H1 (cell line): ENCODE measurements around the gene ESRP2. TPM values are rescaled to one million over a fixed set of nuclear protein-coding genes. Genes with fewer than 3 reads are reported as not detected.

Experiments used
- ATF3 ChIP-seq: IDR thresholded peaks from 2 replicates; pipeline ENCODE4 v1.6.1; 2011; ENCODE audit warnings: low read depth, mild to moderate bottlenecking, low read length; ENCODE audit not compliant: insufficient read depth
- BACH1 ChIP-seq: IDR thresholded peaks from 2 replicates; pipeline ENCODE4 v1.6.1; 2012; ENCODE audit warnings: low read length, improper control_type of control experiment
- BRCA1 ChIP-seq: IDR thresholded peaks from 2 replicates; pipeline ENCODE4 v1.6.1; 2012; ENCODE audit warnings: low read depth, low read length, improper control_type of control experiment
- CBX8 ChIP-seq: fragments of 300-800, 300-1000 bp; sonication (generic); IDR thresholded peaks from 2 replicates; pipeline ENCODE4 v1.7.1; 2016; ENCODE audit warnings: low read depth, low read length, borderline replicate concordance
- CREB1 ChIP-seq: IDR thresholded peaks from 2 replicates; pipeline ENCODE4 v1.6.1; 2012; ENCODE audit warnings: inconsistent platforms
- CTBP2 ChIP-seq: IDR thresholded peaks from 2 replicates; pipeline ENCODE4 v1.7.0; 2011; ENCODE audit warnings: borderline replicate concordance, mild to moderate bottlenecking, moderate library complexity, mixed read lengths, low read length; ENCODE audit not compliant: insufficient read depth, insufficient read length
- EGR1 ChIP-seq: IDR thresholded peaks from 2 replicates; pipeline ENCODE4 v1.6.1; 2011; ENCODE audit warnings: low read depth, low read length, borderline replicate concordance
- EP300 ChIP-seq, 2 experiments: IDR thresholded peaks; 1 replicate in 1 of 2; 2 replicates in 1 of 2; pipeline ENCODE4 v1.6.1; 2011 to 2012; ENCODE audit warnings: low read depth in 2 of 2, low read length in 2 of 2, mild to moderate bottlenecking in 2 of 2, borderline replicate concordance in 1 of 2, inconsistent platforms in 1 of 2, moderate library complexity in 1 of 2
- FOSL1 ChIP-seq: IDR thresholded peaks from 2 replicates; pipeline ENCODE4 v1.6.1; 2011; ENCODE audit warnings: mild to moderate bottlenecking, low read depth, low read length, moderate library complexity; ENCODE audit not compliant: insufficient read depth
- GTF2F1 ChIP-seq: IDR thresholded peaks from 2 replicates; pipeline ENCODE4 v1.6.1; 2012; ENCODE audit warnings: low read depth, low read length, improper control_type of control experiment, borderline replicate concordance
- HDAC2 ChIP-seq, 2 experiments: fragments of 300-600 bp in 1 of 2; sonication (generic) in 1 of 2; IDR thresholded peaks; 2 replicates each; pipeline ENCODE4 v1.6.1; 2011 to 2012; ENCODE audit warnings: low read depth in 2 of 2, low read length in 2 of 2, mild to moderate bottlenecking in 2 of 2, moderate library complexity in 2 of 2, borderline replicate concordance in 1 of 2, inconsistent platforms in 1 of 2
- JUND ChIP-seq: IDR thresholded peaks from 2 replicates; pipeline ENCODE4 v1.6.1; 2011; ENCODE audit warnings: mild to moderate bottlenecking, improper control_type of control experiment, low read length
- KDM5A ChIP-seq: fragments of 200-600 bp; IDR thresholded peaks from 2 replicates; pipeline ENCODE4 v1.7.1; 2012; ENCODE audit warnings: mild to moderate bottlenecking, low read length, inconsistent platforms, mixed read lengths
- POU5F1 ChIP-seq: IDR thresholded peaks from 2 replicates; pipeline ENCODE4 v1.6.1; 2011; ENCODE audit warnings: low read depth, mild to moderate bottlenecking, low read length, moderate library complexity
- RBBP5 ChIP-seq: IDR thresholded peaks from 2 replicates; pipeline ENCODE4 v1.7.1; 2012; ENCODE audit warnings: low read depth, mild to moderate bottlenecking, inconsistent platforms, low read length, moderate library complexity, borderline replicate concordance
- RFX5 ChIP-seq: IDR thresholded peaks from 2 replicates; pipeline ENCODE4 v1.6.1; 2011; ENCODE audit warnings: low read depth, low read length, improper control_type of control experiment, borderline replicate concordance
- RXRA ChIP-seq: IDR thresholded peaks from 2 replicates; pipeline ENCODE4 v1.6.1; 2011; ENCODE audit warnings: low read depth, mild to moderate bottlenecking, low read length, moderate library complexity; ENCODE audit not compliant: insufficient read depth
- SAP30 ChIP-seq: fragments of 300-600 bp; sonication (generic); IDR thresholded peaks from 2 replicates; pipeline ENCODE4 v1.7.1; 2012; ENCODE audit warnings: low read length, moderate library complexity, mild to moderate bottlenecking, inconsistent platforms; ENCODE audit not compliant: insufficient read depth, insufficient replicate concordance
- SIX5 ChIP-seq: IDR thresholded peaks from 2 replicates; pipeline ENCODE4 v1.6.1; 2011; ENCODE audit warnings: mild to moderate bottlenecking, low read depth, low read length
- SP1 ChIP-seq: IDR thresholded peaks from 2 replicates; pipeline ENCODE4 v1.6.1; 2011; ENCODE audit warnings: low read depth, low read length
- SP2 ChIP-seq: IDR thresholded peaks from 2 replicates; pipeline ENCODE4 v1.6.1; 2012; ENCODE audit warnings: mild to moderate bottlenecking, low read length, inconsistent platforms
- TAF7 ChIP-seq: optimal IDR thresholded peaks from 2 replicates; pipeline ENCODE3; 2011; ENCODE audit warnings: low read depth, mild to moderate bottlenecking, inconsistent platforms, low read length, moderate library complexity, borderline replicate concordance
- TBP ChIP-seq: IDR thresholded peaks from 2 replicates; pipeline ENCODE4 v1.6.1; 2011; ENCODE audit warnings: low read depth, low read length, improper control_type of control experiment
- polyA plus RNA-seq, 7 experiments: library from polyadenylated mRNA; depleted of rRNA in 3 of 7; stranded (reverse) in 5 of 7; unstranded in 2 of 7; fragments of >200 nt in 5 of 7; fragments of 200-250 nt in 2 of 7; gene quantifications; 1 replicate in 5 of 7; 2 replicates in 1 of 7; 4 replicates in 1 of 7; pipeline versions ENCODE4 v1.2.1 to v1.2.3, GENCODE V29; 2011 to 2013; ENCODE audit warnings: missing spikeins in 2 of 7, mixed read lengths in 2 of 7
- total RNA-seq: library from RNA; stranded (reverse); fragmentation: NEBNext Ultra II Directional; extraction: Animal tissue kit (Norgen Biotek cat#: 25700); gene quantifications from 2 replicates; pipeline ENCODE4 v1.2.1, GENCODE V29; 2021

The ESRP2 gene
- total and polyA plus RNA-seq, 2 of the 8 experiments (the other 6 are each of a cell fraction or from before 2014, with no cell fraction given), result 35.1 to 45.8 TPM

GRCh38 chr16:68244903-68245853 is 9.3 kb upstream of the ESRP2 start, which contains the start of gene PLA2G15 (continued):
- no peak for TF ChIP-seq EP300 (IDR thresholded peaks at IDR 0.05; ENCODE audit: borderline replicate concordance in 1 of 2, low read depth in 2 of 2, low read length in 2 of 2)
- TF ChIP-seq GTF2F1, result no peak
- TF ChIP-seq HDAC2 (IDR thresholded peaks at IDR 0.05; ENCODE audit: borderline replicate concordance in 1 of 2, low read depth in 2 of 2, low read length in 2 of 2), result no peak
- TF ChIP-seq CTBP2, result no peak
- TF ChIP-seq CREB1, result peak; percentile 69
- TF ChIP-seq JUND, result no peak
- no peak for TF ChIP-seq SIX5
- TF ChIP-seq SP1, result peak; percentile 89
- peak; percentile 98 for TF ChIP-seq EGR1
- TF ChIP-seq RBBP5, result 0 out of 2 replicates have a peak, but pooled peaks have one; percentile 31
- no peak for TF ChIP-seq TAF7
- TF ChIP-seq SAP30, result peak; percentile 54
- TF ChIP-seq BACH1, result no peak
- no peak for TF ChIP-seq KDM5A
- no peak for TF ChIP-seq RXRA
- no peak for TF ChIP-seq POU5F1
- no peak; the same call in 1 of the 2 replicates for TF ChIP-seq SP2
- no peak for TF ChIP-seq BRCA1
- TF ChIP-seq RFX5, result no peak
- TF ChIP-seq ATF3, result no peak
- TF ChIP-seq TBP, result peak; percentile 26; the same call in 1 of the 2 replicates
- no peak for TF ChIP-seq CBX8
- TF ChIP-seq FOSL1, result no peak
